GM04504 (cell line): ENCODE results near the gene SOWAHA.

Source experiments
- DNase-seq: peaks from one replicate; pipeline ENCODE4 v3.0.0-alpha.2; 2012; ENCODE audit warnings: low read depth

SOWAHA gene

DNA sequence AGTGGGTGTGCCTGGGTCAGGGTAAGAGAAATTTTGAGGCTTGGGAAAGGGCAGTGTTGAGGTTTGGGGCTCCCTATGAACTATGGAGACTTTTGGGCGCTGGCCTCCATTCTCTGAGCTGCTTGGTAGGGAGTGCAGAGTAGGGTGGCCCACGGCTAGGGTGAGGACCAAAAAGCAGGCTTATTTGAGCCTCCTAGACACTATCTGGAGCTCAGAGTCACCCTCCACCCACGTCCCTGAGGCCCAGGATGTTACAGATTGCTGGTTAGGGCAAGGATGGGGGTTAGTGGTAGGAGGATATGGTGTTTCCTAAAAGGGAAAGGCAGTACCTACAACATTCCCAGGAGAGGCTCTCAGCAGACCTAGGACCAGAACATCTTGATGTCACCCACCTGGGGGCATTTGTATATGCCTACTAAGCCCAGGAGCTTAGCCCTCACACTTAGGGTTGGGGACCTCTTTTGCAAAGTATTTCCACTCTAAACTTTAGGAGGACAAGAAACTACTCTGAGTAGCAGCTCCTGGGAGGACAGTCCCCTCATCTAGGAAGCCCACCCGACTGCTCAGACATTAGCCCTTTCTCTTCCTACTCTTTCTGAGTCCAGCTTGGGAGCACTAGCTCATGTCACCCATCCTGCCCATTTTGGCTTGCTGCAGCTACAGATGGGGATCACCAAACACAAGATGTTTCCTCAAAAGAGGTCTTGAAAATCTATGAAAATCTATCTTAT lies 15.0 kb downstream of the SOWAHA start:
- DNase-seq, result no peak

DNA sequence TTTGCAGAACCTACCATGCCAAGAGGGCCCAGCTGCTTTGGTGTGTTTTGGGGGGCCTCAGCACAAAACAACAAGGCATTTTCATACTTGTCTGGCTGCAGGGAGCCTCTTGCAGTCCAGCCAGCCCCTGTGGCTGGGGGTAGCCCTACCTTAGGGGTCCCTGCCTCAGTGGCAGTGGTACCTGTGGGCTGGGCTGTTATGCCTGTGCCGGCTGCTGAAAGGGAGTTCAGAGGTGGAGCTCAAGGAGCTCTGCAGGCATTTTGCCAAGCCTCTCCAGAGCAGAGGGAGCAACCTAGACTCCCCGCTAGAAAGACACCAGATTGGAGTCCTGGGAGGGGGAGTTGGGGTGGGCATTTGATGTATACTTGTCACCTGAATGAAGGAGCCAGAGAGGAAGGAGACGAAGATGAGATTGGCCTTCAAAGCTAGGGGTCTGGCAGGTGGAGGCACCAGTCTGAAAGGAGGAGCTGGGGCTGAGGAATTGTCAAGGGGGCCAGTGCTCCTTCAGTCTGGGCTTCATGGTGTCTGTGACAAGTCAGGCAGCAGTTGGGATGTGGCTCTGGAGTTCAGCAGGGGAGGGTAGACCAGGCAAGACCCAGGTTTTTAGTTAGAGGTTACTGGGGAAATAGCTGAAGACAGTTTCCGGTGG lies 15.9 kb downstream of the SOWAHA start:
- no peak for DNase-seq

DNA sequence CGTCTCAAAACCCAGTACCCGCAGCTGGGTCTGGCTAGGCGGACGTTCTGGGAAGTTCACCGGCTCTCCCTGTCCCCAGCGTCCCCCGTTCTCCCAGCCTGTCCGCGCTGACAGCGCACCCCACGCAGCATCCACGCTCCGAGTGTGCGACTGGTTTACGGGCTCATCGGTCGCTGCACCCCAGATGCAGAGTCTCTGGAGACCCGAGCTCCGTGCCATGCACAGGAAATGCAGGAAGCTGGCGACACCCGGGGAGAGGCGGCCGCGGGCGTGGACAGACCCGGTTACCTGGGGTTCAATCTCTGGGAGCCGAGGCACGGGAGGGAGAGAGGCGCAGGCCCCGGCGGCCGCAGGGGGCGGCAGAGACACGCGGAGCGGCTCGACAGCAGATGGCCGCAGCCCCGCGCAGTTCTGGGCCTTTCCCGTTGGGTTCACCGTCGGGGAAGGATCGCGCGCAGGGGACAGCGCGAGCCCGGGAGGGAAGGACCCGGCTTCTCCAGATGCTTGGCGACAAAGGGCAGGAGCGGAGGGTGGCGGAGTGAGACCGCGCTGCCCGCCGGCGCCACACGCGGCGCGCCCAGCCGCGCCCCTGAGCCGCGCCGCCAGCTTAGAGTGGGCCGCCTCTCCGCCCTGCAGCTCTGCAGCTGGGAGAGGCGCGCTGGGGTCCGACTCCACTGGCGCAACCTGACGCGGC lies 16.8 kb downstream of the SOWAHA start:
- DNase-seq, result no peak

DNA sequence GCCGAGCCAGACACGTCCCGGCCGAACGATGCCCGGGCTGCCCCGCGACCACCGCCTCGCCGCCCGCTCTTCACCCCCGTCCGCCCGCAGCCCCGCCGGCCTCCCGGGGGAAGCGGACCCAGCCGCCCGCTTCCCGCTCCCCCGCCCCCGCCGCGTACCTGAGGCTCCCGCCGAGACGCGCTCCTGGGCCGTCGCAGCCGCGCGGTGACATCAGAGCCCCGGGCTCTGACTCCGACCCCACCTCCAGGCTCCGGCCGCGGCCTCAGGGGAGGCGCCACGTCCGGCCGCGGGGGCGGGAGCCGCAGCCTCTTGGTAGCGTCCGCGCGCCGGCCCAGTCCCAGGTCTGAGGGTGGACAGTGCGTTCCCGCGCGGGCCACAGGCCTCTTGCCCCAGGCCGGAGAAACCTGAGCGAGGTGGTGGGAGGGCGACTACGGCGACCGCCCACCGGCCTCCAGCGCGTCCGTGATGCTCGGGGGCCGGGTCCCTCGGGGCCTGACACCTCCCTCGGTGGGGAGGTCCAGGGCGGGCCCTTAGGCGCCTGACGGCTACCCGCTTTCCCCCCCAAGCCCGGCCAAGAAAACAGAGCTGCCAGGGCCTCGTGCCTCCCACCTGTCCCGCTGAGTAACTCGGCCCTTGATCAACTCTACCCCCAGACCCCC lies 17.5 kb downstream of the SOWAHA start, which contains the start of gene SHROOM1:
Gene SHROOM1, minus strand, starts transcription at position 212 of the 659 bp plus-strand sequence. CDS start 4,507 bp downstream, outside the sequence.
- DNase-seq, result no peak

DNA sequence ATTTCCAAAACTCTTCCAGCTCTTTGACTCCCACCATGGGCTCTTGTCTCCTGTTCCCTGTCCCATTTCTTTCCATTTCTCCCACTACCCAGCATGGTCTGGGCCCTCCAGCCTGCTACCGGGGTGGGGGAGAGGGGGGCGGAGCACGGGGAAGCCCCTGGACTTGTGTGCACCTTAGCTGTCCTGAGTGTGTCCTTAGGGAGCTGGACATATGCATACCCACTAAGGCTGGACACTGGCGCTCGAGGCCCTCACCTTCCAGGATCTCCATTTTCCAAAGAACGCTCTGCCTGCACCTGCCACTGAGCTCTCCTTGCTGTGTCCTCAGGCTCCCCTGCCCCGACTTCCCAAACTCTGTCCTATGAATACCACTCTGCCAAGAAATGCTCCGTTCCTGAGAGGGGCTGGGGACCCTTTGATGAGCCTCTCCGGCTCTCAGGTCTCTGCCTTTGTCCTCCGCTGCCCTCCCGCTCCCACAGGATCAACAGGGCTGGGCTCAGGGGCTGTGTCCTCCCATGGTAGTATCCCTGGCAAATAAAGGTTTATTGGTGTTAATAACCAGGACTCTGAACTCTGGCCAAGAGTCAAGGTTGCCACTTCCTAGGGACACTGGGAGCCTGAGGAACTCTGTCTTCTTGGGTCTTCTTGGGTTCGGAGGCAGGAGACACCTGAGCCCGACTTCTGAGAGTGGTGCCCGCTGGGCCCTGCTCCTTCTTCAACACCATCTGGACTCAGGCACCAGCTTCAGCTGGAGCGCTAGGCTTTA lies 18.2 kb downstream of the SOWAHA start:
- no peak for DNase-seq

DNA sequence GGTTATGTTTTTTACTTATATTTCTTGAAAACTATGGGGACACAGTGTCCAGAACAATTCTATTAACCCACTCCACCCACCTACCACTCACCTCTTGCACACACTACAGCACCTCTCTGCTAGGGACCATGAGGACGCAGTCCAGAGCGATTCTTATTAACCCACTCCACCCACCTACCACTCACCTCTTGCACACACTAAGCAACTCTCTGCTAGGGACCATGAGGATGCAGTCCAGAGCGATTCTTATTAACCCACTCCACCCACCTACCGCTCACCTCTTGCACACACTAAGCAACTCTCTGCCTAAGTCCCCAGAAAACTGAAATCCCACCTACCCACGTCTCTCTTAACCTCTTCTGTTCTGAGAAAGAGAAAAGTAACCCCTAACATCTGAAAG lies 19.5 kb downstream of the SOWAHA start:
- DNase-seq, result no peak

DNA sequence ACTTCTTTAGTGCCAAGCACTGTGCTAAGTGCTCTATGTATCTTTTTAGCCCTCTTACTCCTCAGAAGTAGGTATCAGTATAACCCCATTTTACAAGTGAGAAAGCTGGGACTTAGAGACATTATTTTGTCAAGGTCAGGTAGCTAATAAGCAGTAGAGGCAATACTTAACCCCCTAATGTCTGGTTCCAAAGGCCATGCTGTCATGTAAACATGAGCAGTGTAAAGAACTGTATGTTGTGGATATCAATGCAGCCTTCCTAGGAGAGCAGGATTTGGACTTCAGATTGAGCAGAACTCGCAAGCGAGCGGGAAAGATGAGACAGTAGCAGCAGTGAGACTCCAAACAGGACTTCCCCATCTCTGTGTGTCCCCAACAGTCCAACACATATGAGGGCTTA lies 21.0 kb downstream of the SOWAHA start:
- no peak for DNase-seq

DNA sequence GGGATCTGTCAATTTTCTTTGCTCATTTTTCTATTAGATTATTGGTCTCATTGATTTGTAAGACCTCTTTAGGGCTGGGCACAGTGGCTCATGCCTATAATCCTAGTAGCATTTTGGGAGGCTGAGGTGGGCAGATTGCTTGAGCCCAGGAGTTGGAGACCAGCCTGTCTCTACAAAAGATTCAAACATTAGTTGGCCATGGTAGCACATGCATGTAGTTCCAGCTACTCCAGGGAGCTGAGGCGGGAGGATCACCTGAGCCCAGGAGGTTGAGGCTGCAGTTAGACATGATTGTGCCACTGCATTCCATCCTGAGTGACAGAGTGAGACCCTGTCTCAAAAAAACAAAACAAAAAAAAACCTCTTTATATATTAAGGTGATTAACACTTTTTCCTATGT lies 23.8 kb downstream of the SOWAHA start:
- DNase-seq, result no peak

DNA sequence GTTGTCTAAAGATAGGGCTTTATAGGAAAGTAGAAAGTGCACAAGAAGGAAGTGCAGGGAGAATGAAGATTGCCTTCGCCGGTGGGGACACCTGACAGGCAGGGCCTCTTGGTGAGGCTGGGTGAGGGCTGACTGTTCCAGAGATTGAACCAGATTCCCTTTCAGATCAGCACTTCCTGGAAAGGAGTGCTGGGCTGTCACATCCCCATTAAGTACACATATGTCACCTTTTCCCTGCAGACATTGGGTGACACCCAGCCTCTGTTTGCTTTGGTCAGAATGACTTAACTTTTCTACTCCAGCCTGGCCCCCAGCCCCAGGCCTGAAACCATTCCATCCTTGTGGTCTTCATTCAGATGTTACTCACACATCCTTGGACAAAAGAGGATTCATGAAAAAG lies 24.8 kb downstream of the SOWAHA start:
- DNase-seq, result no peak

DNA sequence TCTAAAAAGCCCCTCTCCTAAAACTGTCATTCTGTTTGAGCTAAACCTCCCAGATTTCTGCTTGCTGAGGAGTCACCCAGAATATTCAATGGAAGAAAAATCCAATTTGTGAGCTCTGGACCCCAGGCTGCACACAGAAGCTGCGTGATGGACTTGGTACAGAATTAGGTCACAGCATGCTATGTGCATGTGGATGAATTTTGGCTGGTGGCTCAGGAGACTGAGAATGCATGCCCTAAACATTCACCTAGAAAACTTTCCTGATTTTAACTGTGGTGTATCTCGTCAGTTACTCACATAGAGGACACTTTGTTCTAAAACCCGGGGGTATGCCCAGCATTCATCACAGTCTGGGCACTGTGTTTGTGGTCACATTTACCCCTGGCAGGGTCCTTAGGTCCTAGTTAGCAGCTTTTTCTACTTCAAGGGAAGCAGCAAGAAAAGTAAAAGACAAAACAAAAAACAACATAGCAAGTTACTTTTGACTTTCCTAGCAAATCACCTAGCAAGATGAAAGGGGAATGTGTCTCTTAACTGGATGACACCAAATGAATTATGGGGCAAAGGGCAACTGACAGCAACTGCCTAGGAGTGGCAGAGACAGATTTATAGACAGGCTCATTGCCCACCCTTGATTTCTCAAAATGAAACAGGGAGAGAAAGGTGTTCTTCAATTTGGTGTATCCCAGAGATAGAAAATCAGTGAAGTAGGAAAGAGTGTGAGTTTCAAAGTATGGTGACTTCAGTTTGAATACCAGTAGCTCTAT lies 25.6 kb downstream of the SOWAHA start:
- no peak for DNase-seq

DNA sequence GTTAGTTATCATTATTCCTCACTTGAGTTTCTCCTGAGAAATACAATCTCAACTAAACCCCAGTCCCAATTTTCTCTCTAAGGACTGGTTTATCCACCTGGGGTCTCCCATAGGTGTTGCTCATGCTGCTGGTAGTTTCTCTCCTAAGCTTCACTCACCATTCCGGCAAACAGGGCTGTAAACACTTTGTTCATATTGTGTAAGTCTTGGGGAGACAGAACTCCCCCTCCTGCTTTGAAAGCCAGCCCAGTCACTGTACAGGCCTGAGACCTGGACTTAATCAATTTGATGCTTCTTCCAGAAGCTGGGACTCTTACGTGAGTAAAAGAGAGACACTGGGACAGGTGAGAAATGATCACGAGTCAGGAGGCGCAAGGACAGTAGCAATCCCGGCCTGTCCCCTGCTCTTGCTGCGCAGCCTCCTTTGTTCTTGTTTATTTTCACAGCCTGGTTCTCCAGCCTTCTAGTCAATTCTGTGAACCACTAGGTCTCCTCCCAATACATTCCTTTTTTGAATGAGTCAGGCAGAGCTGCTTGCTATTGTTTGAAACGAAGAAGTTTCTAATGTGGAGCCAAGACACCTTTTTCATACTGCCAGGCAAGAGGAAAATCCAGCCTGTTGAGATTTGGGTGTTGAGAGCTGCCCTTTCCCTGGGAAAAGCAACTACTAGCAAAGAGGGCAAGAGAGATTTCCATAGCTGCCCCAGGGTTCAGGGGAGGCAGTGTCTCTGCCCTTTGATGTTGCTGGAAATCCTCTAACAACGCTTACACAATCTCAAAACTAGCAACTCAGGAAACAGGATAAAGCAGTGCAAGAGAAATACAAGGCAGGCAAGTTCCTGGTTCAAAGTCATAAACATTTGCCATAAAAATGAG lies 26.6 kb downstream of the SOWAHA start:
- DNase-seq, result no peak

DNA sequence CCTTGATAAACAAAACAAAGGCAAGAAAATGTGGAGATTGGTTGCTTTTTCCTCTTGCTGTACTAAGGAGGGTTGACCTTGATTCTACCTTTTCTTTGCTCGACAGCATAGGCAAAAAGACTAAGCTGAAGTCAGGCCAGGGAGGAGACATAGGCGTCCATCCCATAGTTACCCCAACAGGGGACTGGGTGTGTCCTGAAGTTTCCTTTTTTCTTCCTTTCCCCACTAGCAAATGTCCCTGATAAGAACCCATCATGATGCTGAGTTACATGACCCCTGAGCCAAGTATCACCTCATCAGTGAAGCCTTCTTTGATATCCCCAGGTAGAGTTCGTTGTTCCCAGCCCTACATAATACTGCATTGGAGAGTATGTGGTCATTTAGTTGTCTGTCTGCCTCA lies 27.2 kb downstream of the SOWAHA start:
- DNase-seq, result no peak

DNA sequence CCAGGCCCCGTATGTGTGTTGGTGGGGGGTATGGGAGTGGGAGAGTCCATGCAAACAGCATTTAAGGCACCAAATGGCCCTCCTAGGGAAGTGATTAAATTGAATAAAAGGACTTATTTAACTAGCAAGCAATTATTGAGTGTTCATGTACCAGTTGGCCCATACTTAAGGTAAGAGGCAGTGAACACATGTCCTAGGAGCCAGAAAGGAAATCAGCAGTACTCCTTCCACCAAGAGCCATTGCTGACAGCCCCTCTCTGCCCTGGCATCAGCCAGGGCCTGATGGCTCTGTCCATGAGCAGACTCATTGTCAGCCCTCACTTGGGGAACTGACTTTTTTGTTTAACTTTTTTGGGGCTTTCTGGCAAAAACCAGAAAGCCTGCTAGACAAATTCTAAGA lies 27.8 kb downstream of the SOWAHA start:
- DNase-seq, result no peak

DNA sequence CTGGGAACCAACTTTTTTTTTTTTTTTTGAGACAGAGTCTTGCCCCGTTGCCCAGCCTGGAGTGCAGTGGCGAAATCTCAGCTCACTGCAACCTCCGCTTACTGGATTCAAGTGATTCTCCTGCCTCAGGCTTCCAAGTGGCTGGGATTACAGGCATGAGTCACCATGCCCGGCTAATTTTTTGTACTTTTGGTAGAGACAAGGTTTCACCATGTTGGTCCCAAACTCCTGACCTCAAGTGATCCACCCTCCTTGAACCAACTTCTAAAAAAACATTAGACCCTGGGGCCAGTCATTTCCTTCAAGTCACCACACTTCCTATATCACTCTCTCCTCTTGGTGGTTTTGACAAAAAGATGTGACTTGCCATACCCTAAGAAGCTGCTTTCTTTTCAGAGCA lies 28.2 kb downstream of the SOWAHA start:
- DNase-seq, result no peak

DNA sequence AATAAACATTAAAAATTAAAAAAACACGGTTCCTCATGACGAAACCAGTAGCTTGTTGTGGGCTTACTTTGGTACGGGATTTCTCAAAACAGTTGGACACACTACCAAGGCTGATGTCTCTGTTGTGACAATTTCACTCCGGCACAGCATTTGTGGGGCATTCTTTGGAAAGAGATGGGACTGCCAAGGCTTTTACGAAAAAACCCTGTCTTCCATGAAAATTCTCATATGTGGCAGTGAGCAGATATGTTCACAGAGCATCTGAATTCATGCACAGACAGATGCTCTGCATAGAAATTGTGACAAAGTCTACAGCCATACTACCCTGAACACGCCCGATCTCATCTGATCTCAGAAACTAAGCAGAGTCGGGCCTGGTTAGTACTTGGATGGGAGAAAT lies 35.2 kb downstream of the SOWAHA start:
- DNase-seq, result no peak

DNA sequence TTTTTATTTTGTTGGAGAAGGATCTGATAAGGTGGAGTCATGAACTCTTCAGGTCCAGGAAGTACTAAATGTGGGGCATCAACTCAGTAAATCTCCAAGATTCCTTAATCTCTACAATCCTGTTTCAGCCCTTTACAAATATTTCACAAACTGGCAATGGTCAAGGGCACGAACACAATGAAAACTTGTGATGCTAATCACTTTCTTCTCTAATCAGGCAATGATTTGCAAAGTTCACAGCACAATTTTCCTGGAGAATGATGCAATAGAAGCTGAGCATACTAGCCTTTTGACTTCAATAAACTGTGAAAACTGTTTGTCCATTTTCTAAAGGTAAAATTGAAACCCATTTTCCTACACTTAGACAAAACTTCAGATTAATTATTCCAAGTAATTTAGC lies 36.2 kb downstream of the SOWAHA start:
- no peak for DNase-seq

DNA sequence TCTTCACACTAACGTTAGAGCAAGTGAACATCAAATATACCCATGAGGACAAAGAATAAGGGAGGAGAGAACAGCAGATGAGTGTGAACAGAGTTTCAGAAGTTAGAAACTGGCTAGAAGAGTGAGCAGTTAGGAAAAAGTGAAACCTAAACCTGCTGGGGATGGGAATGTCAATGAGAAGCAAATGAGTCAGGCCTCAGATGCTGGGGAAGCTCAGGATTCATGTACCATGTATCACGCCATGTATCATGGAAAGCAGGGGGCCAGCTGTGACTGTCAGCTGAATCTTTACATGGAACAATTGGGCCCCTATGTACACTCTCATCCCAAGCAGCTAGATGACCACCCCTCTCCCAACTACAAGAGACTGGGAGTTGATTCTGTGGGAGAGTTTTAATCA lies 37.0 kb downstream of the SOWAHA start:
- DNase-seq, result no peak

DNA sequence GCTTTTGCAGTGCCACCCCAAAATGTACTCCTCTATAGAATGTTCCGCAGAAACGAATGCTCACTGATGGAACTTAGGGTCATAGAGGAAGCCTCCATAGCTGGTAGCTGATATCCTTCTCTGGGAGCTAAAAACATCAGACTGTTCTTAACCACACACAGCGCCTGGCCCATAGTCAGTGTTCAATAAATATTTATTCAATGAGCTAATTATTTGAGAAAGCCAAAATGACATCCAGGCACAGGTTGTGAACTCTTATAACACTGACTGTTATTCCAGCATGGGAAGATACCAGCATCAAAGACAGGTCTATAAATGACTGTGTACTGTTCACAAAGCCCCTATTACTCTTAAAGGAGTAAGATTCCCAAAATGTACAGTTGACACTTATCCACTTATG lies 40.2 kb downstream of the SOWAHA start:
- DNase-seq, result no peak

DNA sequence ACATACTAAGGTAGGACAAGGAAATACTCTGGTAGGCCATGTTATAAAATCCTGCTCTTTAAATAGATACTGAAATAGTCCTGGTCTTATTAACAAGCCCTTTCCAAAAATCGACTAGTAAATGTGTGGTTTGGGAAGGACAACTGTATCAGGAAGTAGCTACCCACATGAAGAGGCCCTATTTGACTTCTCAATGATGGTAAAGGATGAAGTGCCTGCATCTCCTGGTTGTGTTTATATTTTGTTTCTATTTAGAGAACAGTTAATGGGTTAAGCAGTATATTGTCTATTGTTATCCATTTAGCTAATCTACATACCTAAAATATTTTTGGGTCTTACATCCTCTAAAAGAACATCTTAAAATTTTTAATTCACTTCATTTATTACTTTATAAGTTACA lies 40.7 kb downstream of the SOWAHA start:
- DNase-seq, result no peak

DNA sequence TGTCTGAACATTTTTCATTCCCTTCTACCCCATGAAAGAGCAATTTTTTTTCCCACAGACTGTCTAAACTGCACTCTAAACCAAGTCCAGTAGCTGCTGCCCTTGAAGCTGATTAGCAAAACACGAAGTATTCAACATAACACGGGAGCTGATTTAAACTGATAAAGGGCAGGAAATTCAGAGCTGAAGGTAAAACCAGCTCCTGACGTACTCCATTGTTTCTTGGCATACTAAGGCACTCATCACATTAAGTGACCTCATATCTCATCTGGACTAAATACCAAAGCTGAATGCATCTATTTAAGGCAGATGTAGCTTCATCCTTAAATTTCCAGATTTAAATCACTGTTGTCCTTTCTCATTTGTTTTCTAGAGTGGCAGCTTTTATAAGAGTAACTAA lies 41.2 kb downstream of the SOWAHA start:
- no peak for DNase-seq
